Esophagus muscularis mucosa (tissue), 4 donors: ENCODE measurements around the gene NME7. TPM values are rescaled to one million over a fixed set of nuclear protein-coding genes. Genes with fewer than 3 reads are reported as not detected.

Experiments used
- DNase-seq: peaks from one replicate; pipeline ENCODE4 v3.0.0-alpha.2; 2017; ENCODE audit errors: extremely low spot score
- H3K27ac ChIP-seq, 4 donors: fragments of 200-600 bp; sonication (generic); replicated peaks in 1 of 4; 1 replicate in 3 of 4; 2 replicates in 1 of 4; pipeline ENCODE4 v1.5.1; 2016 to 2019; ENCODE audit warnings: mild to moderate bottlenecking in 1 of 4
- H3K27me3 ChIP-seq, 4 donors: fragments of 200-600 bp; sonication (generic); one replicate each; pipeline versions ENCODE4 v1.5.1 to v1.6.0; 2016 to 2019
- H3K36me3 ChIP-seq, 4 donors: fragments of 200-600 bp; sonication (generic); one replicate each; pipeline ENCODE4 v1.5.1; 2016 to 2019
- H3K4me1 ChIP-seq, 4 donors: fragments of 200-600 bp; sonication (generic); one replicate each; pipeline ENCODE4 v1.5.1; 2016 to 2019
- H3K4me3 ChIP-seq, 4 donors: fragments of 200-600 bp; sonication (generic); 1 replicate in 2 of 4; 2 replicates in 2 of 4; pipeline ENCODE4 v1.5.1; 2016 to 2019; ENCODE audit warnings: mild to moderate bottlenecking in 4 of 4, moderate library complexity in 1 of 4
- H3K9me3 ChIP-seq, 4 donors: fragments of 200-600 bp; sonication (generic); 1 replicate in 3 of 4; 2 replicates in 1 of 4; pipeline ENCODE4 v1.5.1; 2016 to 2019
- CTCF ChIP-seq, 3 experiments: fragments of 200-600 bp in 2 of 3; fragments of 450-650 bp in 1 of 3; sonication (generic) in 2 of 3; IDR thresholded peaks; one replicate each; pipeline ENCODE4 v1.5.1; 2017 to 2019; ENCODE audit warnings: antibody characterized with exemption in 3 of 3, mild to moderate bottlenecking in 2 of 3, moderate library complexity in 1 of 3
- EP300 ChIP-seq: sonication (generic); formaldehyde crosslinking; IDR thresholded peaks from one replicate; pipeline ENCODE4 v1.6.1; 2017; ENCODE audit warnings: antibody characterized with exemption
- POLR2A ChIP-seq: fragments of 450-650 bp; IDR thresholded peaks from one replicate; pipeline ENCODE4 v1.6.1; 2017; ENCODE audit warnings: antibody characterized with exemption, moderate library complexity, mild to moderate bottlenecking, low read depth
- POLR2AphosphoS5 ChIP-seq, 2 donors: sonication (generic); formaldehyde crosslinking; IDR thresholded peaks; one replicate each; pipeline ENCODE4 v1.6.1; 2017; ENCODE audit warnings: antibody characterized with exemption in 2 of 2
- WGBS: methylation state at CpG from one replicate; pipeline ENCODE4 v1.1.5; 2018; 5-methylcytosine and 5-hydroxymethylcytosine counted together
- intact Hi-C: fragments of 100-400 bp; cut with DNase I; formaldehyde crosslinking; loops from one replicate; pipeline ENCODE4 v1.15.1; 2023
- total RNA-seq, 4 donors: library from RNA; depleted of rRNA; stranded (reverse); fragments of >200 nt; gene quantifications; one replicate each; pipeline versions ENCODE4 v1.1.0 to v1.2.1, GENCODE V29; 2016

Gene NME7
- total RNA-seq, 4 donors from 2014 or later = 10.2 to 27.8 (median 14.5) TPM

- Histone ChIP-seq H3K4me1 (peaks cover 0 to 2% (median 0%) of the 10 kb centered on the region in 4 donors), H3K9me3 (no peaks in the 10 kb centered on the region), H3K27ac (no peak overlapping the region), H3K36me3 (no peaks in the 10 kb centered on the region), H3K4me3 (no peak overlapping the region), H3K27me3 (no peaks in the 10 kb centered on the region)
- TF ChIP-seq EP300 (no peak), POLR2AphosphoS5 (IDR thresholded peaks at IDR 0.05) (no peak), CTCF (IDR thresholded peaks at IDR 0.05) (no peak), POLR2A (no peak)
- WGBS = 90% methylated on average over 1 of the region's 1 CpG
- DNase-seq = no peak
- intact Hi-C loops = no loop called here
Observed at GRCh38 chr1:169321539-169321938, 46.1 kb downstream of the NME7 start.

GRCh38 chr1:169318536-169319244 lies 48.9 kb downstream of the NME7 start:
- intact Hi-C loops = no loop called here
- TF ChIP-seq EP300 (no peak), POLR2A (no peak), CTCF (IDR thresholded peaks at IDR 0.05) (no peak), POLR2AphosphoS5 (IDR thresholded peaks at IDR 0.05) (no peak)
- no peaks in the 10 kb centered on the region for H3K36me3 ChIP-seq
- H3K4me3 ChIP-seq = no peak overlapping the region
- whole genome bisulfite sequencing = 96% methylated on average over 3 of the region's 3 CpGs
- H3K9me3 ChIP-seq = no peaks in the 10 kb centered on the region
- no peak overlapping the region for H3K27ac ChIP-seq
- no peaks in the 10 kb centered on the region for H3K27me3 ChIP-seq
- no peaks in the 10 kb centered on the region for H3K4me1 ChIP-seq
- no peak for DNase-seq

- DNase-seq = no peak
- H3K27me3 ChIP-seq = no peaks in the 10 kb centered on the region
- H3K4me1 ChIP-seq = no peaks in the 10 kb centered on the region
- TF ChIP-seq CTCF (IDR thresholded peaks at IDR 0.05) (no peak), POLR2AphosphoS5 (IDR thresholded peaks at IDR 0.05) (no peak), POLR2A (no peak), EP300 (no peak)
- H3K9me3 ChIP-seq = no peaks in the 10 kb centered on the region
- H3K27ac ChIP-seq = no peak overlapping the region
- no peak overlapping the region for H3K4me3 ChIP-seq
- intact Hi-C loops = no loop called here
- H3K36me3 ChIP-seq = peaks cover 0 to 5% (median 2%) of the 10 kb centered on the region in 4 donors
Observed at GRCh38 chr1:169316556-169316955, 51.0 kb downstream of the NME7 start.

GRCh38 chr1:169312084-169312954 lies 55.3 kb downstream of the NME7 start:
- TF ChIP-seq CTCF (IDR thresholded peaks at IDR 0.05) = no peak
- TF ChIP-seq POLR2A = no peak
- TF ChIP-seq POLR2AphosphoS5 (IDR thresholded peaks at IDR 0.05) = no peak
- no peak for TF ChIP-seq EP300
- Histone ChIP-seq H3K27ac (no peak overlapping the region), H3K27me3 (no peaks in the 10 kb centered on the region), H3K4me3 (no peak overlapping the region), H3K36me3 (peaks cover 0 to 15% (median 2%) of the 10 kb centered on the region in 4 donors), H3K9me3 (no peaks in the 10 kb centered on the region), H3K4me1 (no peaks in the 10 kb centered on the region)
- intact Hi-C loops = no loop called here
- WGBS = 79% methylated on average over 5 of the region's 5 CpGs
- no peak for DNase-seq
